Activated CD8-positive, alpha-beta T cell treated with anti-CD3 and anti-CD28 coated beads for 36 hours (primary cell): Measurements from ENCODE around the gene ELOVL4. TPM values are rescaled to one million over a fixed set of nuclear protein-coding genes. Genes with fewer than 3 reads are reported as not detected.
A peak's percentile ranks its signal among the peaks of the same experiment; 100 is the strongest.

ENCODE experiments used
- ATAC-seq: fragments of 200-7000 bp; cut with Tn5 transposase; one replicate; pipeline ENCODE4 v1.10.0; 2021; ENCODE audit warnings: mild to moderate bottlenecking, moderate library complexity
- CTCF ChIA-PET: fragments of 350-600 bp; sonication (Branson Sonifier 250); formaldehyde crosslinking; loops from one replicate; lab custom pipeline; 2021; ENCODE audit warnings: antibody characterized with exemption; lab: Charles Lee
- POLR2A ChIA-PET: fragments of 350-600 bp; sonication (Branson Sonifier 250); formaldehyde crosslinking; loops from one replicate; lab custom pipeline; 2021; ENCODE audit warnings: antibody characterized with exemption; lab: Charles Lee
- DNase-seq: peaks from one replicate; pipeline ENCODE4 v3.0.0-alpha.2; 2020
- H3K27ac Mint-ChIP-seq: one replicate; pipeline ENCODE4 v1.8.0; 2021; ENCODE audit warnings: mild to moderate bottlenecking, mixed read lengths
- H3K27me3 Mint-ChIP-seq: one replicate; pipeline ENCODE4 v1.8.0; 2021; ENCODE audit warnings: mixed read lengths
- H3K36me3 Mint-ChIP-seq: one replicate; pipeline ENCODE4 v1.8.0; 2021; ENCODE audit warnings: low read depth, mixed read lengths
- H3K4me1 Mint-ChIP-seq: one replicate; pipeline ENCODE4 v1.8.0; 2021; ENCODE audit warnings: low read depth, mixed read lengths
- H3K4me3 Mint-ChIP-seq: one replicate; pipeline ENCODE4 v1.8.0; 2021; ENCODE audit warnings: mild to moderate bottlenecking, moderate library complexity, mixed read lengths
- H3K9me3 Mint-ChIP-seq: one replicate; pipeline ENCODE4 v1.8.0; 2021; ENCODE audit warnings: mixed read lengths
- intact Hi-C: fragments of 100-400 bp; cut with micrococcal nuclease; formaldehyde crosslinking; loops from one replicate; pipeline ENCODE4 v1.10.0; 2022
- total RNA-seq, 2 experiments: library from RNA; stranded (reverse); gene quantifications; one replicate each; pipeline ENCODE4 v1.2.3, GENCODE V29; 2021
- TF ChIP-seq, protein P1 (sequence below): fragments of 200-600 bp; IDR thresholded peaks from one replicate; pipeline ENCODE4 v1.8.0; 2022; ENCODE audit warnings: antibody characterized with exemption, mild to moderate bottlenecking

The ELOVL4 gene
- total RNA-seq, 2 experiments from 2014 or later = 1.4 to 1.7 TPM

DNA sequence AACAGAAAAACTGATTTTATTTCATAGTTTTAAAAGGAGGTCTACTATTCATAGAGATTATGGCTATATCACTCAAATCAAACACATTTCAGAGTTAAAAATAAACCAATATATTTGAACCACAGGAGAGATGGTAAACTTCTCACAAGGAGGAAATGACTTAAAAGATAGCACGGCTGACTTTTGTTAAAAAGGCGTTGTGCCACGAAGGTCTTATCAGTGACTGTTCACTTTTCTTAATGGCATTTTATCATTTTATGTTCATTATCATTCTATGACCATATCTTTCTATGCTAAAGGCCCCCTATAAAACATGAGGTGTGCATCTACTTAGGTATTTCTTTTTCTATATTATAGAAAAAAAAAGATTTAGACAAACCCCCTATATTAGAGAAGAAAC is 19.6 kb downstream of the ELOVL4 start:
- CTCF ChIA-PET = no interaction called here
- DNase-seq = no peak

DNA sequence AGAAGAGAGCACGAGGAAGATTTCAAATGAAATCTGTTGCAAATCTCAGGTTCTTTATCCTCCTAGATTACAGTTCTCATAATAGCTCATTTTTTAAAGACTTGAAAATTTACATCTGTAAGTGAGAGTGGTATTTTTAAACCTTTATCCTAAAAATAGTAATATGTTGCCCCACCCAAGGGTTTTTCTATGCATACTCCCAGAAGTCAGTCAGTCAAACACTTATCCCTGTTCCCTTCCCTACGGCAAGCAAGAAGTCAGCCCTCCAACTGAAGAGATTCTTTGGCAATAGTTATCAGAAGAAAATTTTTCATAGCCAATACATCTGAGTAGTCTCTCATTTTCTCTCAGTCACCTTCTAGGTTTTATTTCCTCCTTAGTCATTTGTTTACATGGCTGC is 24.1 kb downstream of the ELOVL4 start:
- ChIA-PET CTCF (no interaction called here), POLR2A (no interaction called here)
- Mint-ChIP-seq H3K9me3 (no peaks in the 10 kb centered on the region), H3K36me3 (peaks cover 2% of the 10 kb centered on the region), H3K4me1 (peaks cover 8% of the 10 kb centered on the region), H3K27ac (no peak overlapping the region), H3K27me3 (no peaks in the 10 kb centered on the region), H3K4me3 (no peak overlapping the region)
- no peak for ATAC-seq
- TF ChIP-seq, protein P1, sequence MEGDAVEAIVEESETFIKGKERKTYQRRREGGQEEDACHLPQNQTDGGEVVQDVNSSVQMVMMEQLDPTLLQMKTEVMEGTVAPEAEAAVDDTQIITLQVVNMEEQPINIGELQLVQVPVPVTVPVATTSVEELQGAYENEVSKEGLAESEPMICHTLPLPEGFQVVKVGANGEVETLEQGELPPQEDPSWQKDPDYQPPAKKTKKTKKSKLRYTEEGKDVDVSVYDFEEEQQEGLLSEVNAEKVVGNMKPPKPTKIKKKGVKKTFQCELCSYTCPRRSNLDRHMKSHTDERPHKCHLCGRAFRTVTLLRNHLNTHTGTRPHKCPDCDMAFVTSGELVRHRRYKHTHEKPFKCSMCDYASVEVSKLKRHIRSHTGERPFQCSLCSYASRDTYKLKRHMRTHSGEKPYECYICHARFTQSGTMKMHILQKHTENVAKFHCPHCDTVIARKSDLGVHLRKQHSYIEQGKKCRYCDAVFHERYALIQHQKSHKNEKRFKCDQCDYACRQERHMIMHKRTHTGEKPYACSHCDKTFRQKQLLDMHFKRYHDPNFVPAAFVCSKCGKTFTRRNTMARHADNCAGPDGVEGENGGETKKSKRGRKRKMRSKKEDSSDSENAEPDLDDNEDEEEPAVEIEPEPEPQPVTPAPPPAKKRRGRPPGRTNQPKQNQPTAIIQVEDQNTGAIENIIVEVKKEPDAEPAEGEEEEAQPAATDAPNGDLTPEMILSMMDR = no peak
- DNase-seq = no peak
- intact Hi-C loops = no loop called here

More for the DNA sequence above, 19.6 kb downstream of the ELOVL4 start:
- TF ChIP-seq, protein P1 = no peak
- no peak for ATAC-seq
- H3K27me3 Mint-ChIP-seq = no peaks in the 10 kb centered on the region
- no peak overlapping the region for H3K4me3 Mint-ChIP-seq
- H3K9me3 Mint-ChIP-seq = no peaks in the 10 kb centered on the region
- intact Hi-C loops = no loop called here
- POLR2A ChIA-PET = no interaction called here
- H3K36me3 Mint-ChIP-seq = no peaks in the 10 kb centered on the region
- H3K27ac Mint-ChIP-seq = no peak overlapping the region
- H3K4me1 Mint-ChIP-seq = peaks cover 12% of the 10 kb centered on the region

DNA sequence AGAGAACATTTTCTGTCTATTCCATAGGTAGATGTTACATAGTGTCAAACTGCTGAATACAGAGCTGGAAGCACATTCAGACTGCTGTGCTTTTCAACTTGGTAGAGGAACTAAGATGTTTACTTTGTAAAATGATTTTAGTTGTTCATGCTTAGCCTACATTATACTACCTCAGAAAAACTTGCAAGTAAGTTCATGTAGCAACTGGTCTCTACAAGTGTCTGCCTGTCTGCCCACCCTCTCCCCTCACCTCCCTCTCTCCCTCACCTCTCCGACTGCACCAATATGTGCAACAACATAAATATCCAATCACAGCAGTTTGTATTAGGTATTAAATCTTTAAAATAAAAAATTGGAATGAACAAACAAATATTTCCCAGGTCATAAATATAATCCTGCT is 25.3 kb downstream of the ELOVL4 start:
- POLR2A ChIA-PET = no interaction called here
- Mint-ChIP-seq H3K4me1 (no peaks in the 10 kb centered on the region), H3K27ac (no peak overlapping the region), H3K4me3 (no peak overlapping the region), H3K27me3 (no peaks in the 10 kb centered on the region), H3K36me3 (peaks cover 2% of the 10 kb centered on the region), H3K9me3 (no peaks in the 10 kb centered on the region)
- CTCF ChIA-PET = interaction anchor here (1.9 kb wide), 1 partner anchor 27 kb away, joined by 4 read pairs; no protein-coding TSS in a partner anchor
- intact Hi-C loops = no loop called here
- DNase-seq (no peak), ATAC-seq (no peak)
- TF ChIP-seq, protein P1 = no peak

DNA sequence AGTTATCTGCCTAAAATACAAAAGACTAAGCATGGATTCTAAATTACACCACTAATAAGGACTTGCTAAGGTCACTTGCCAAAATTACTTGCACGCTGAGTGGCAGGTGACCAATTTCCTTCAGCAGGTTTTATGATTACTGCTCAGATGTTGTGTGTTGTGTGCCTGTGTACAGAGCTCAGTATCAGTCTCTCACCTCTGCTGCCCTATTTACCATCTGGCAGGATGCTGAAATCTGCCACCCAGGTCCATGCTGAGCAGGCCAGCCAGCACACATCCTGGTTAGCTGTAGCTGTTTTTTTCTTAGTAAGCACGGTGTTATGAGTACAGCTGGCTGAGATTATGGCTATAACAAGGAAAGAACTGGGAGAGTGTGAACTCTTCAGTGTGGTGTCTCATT is 34.0 kb downstream of the ELOVL4 start:
- no peaks in the 10 kb centered on the region for H3K9me3 Mint-ChIP-seq
- TF ChIP-seq, protein P1 = no peak
- no peak overlapping the region for H3K4me3 Mint-ChIP-seq
- H3K36me3 Mint-ChIP-seq = no peaks in the 10 kb centered on the region
- ATAC-seq = peak; percentile 55
- peaks cover 8% of the 10 kb centered on the region for H3K4me1 Mint-ChIP-seq
- no peak overlapping the region for H3K27ac Mint-ChIP-seq
- H3K27me3 Mint-ChIP-seq = no peaks in the 10 kb centered on the region
- intact Hi-C loops = no loop called here
- no peak for DNase-seq
- ChIA-PET CTCF (interaction anchor here (0.9 to 1.8 kb wide), 2 partner anchors 36 to 44 kb away, joined by 3 to 5 read pairs; no protein-coding TSS in a partner anchor), POLR2A (no interaction called here)

DNA sequence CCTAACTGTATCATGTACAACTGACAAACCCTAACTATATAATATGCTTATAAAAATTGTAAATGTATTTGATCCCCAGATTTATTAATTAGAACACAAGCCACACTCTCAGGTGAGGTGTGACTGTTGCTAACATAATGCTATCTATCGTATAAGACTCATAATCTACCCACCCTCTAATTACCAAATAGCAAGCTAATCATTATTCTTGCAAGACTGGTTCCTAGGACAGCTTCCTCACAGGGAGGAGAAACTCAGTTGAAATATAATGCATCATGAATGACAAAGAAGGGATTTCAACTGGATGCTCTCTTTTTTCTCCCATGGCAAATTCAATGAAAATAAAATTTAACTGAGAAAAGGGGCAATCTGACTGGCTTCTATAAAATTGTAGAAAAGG is 35.4 kb downstream of the ELOVL4 start:
- Mint-ChIP-seq H3K9me3 (no peaks in the 10 kb centered on the region), H3K27ac (no peak overlapping the region), H3K4me3 (no peak overlapping the region), H3K36me3 (no peaks in the 10 kb centered on the region), H3K4me1 (peaks cover 8% of the 10 kb centered on the region), H3K27me3 (peaks cover under 1% of the 10 kb centered on the region)
- TF ChIP-seq, protein P1 = no peak
- POLR2A ChIA-PET = no interaction called here
- ATAC-seq (no peak), DNase-seq (no peak)
- intact Hi-C loops = no loop called here
- CTCF ChIA-PET = interaction anchor here (1.9 kb wide), 1 partner anchor 43 kb away, joined by 7 read pairs; no protein-coding TSS in a partner anchor
